Measurements from ENCODE around the gene TENM3.

TENM3 gene

GRCh38 chr4:182532441-182532840, 289.2 kb downstream of the TENM3 start:
- no peak for DNase-seq

DNA sequence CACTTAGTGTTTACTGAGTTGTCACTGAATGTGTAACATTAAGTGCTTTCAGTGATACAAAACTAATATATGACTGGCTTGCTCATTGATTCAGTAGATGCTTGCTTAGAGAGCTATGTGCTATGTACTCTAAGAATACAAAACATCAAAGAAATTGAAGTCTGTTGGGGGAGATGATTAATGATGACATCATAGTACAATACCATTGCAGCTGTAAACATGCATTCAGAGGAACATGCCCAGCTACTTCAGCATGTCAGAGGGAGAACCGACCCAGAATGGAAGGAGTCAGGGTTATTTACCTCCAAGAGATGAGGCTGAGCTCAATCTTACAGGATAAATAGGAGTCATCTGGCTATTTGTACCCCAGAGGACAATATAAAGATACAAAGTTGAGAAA, 290.8 kb downstream of the TENM3 start:
- DNase-seq: no peak

DNA sequence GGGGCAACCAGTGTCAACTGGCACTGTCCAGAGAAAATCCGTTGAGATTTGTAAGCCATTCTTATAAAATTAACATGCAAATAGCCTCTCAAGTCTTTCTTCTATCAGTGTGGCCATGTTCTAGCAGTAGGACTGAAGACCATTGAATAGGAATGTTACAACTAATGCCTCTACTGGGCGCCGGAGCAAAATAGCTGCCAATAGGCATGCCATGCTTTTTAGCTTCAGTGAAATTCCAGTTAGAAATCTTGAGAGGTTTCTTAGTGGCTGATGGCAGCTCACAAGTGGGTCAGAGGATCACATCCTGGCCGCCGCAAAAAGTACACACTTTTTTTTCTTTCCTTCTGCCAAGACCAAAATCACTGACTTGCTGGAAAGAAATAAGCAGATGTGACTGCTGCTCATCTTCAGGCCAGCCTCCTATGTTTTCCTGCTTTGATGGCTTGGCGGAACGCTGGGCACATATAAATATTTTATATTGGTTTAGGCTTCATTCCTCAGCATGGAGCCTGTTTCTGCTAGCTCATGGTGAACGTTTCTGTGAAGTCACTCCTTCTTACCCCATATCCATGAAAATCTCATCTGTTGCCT, 293.1 kb downstream of the TENM3 start:
- DNase-seq: no peak

DNA sequence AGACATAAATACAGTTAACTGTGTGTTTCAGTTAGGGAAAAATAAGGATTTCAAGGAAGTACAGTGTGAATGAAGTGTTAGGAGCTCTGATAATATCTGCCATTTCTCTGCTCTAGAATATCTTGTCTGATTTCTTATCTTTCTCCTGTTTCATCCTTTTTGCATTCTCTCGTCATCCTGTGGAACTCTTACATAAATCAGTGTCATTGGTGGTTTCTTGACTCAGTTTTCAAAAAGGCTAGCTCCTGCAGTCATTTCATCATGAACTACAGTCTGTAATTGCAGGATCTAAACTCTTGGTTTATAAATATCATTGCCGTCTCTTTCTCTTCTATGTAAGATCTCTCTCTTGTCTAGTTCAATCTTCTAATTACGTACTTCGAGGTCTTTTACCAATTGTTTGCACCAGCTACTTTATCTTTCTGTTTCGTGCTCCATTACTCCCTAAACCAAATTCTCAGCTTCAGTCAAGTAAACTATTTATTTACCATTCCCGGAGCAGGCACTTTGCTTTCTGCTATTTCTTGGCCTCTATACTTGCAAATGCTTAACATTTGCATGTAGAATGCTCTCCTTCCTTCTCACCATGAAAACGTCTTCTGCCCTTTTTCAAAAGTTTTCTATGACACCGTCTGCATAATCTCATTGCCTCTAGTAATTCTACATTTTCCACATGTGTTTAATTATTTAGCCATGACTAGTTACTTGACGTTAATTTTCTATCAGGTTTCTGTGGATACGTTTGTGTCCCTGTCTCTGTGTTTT, 294.0 kb downstream of the TENM3 start:
- DNase-seq: no peak

DNA sequence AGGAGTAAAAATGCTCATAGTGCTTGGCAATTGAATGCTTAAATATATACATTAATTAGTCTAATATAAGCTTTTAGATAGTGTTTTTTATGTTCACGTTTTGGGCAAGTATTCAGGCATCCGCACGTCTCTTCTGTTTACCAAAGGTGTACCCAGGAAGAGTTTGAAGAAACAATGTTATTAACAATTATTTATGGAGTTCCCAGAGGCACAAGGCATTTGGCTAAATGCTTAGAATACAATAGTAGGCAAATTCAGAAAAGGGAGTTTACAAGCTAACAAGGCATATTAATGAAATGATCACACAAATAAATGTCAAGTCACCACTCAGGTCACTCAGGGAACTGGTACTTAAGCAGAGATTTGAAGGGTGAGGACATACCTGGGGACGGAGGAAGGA, 294.8 kb downstream of the TENM3 start:
- no peak for DNase-seq

DNA sequence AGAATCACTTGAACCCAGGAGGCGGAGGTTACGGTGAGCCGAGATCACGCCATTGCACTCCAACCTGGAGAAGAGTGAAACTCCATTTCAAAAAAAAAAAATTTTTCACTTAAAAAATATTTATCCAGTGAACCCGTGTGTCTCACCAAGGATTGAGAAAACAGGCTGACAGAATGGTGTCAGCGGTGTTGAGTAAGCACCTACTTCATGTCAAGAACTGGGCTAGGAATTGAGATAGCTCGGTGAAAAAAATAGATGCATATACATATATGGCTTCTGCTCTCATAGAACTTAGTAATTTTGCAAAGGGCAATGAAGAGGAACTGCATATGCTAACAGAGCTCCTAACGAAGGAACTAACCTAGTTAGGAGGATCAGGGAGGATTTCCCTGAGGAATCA, 297.3 kb downstream of the TENM3 start:
- DNase-seq: no peak

DNA sequence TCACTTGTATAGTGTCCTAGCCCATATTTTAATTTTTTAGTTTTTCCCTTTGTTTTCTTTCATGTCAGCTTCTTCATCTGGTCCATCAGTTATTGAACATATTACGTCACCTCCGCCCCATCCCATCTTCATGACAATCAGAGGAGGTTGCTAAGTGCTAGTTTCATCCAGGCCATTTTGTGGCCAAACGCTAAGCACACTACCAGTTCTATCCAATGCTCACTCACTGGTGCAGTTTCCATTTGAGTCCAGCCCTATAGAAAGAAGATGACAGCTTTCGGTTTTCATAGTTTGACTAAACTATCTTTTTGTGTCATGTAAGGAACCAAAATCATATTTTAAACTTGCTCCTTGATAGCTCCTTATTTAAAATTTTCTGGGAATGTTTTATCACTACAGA, 304.2 kb downstream of the TENM3 start:
- DNase-seq: no peak

GRCh38 chr4:182548156-182548555, 305.0 kb downstream of the TENM3 start:
- DNase-seq: no peak

DNA sequence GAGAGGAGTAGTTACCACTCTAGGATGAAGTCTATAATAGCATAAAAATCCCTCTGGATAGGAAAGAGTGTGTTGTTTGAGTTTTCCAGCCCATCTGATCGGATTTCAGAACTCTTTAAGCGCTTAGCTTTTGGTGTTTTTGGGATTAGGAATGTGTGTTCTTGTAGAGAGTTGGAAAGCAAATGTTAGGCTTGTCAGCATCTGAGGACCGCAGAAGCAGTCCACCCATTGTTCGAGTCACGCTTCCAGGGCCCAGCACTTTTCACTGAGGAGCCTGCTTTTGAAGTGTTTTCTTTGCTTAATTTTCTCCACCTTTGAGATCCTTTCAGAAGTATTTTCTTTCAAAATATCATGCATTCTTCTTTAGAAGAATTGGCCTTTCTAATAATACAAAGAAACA, 306.2 kb downstream of the TENM3 start:
- DNase-seq: no peak

- no peak for DNase-seq
These were observed 309.7 kb downstream of the TENM3 start for GRCh38 chr4:182552948-182553347.

GRCh38 chr4:182553653-182554052, 310.5 kb downstream of the TENM3 start:
- DNase-seq: no peak

GRCh38 chr4:182554736-182555135, 311.5 kb downstream of the TENM3 start:
- no peak for DNase-seq

DNA sequence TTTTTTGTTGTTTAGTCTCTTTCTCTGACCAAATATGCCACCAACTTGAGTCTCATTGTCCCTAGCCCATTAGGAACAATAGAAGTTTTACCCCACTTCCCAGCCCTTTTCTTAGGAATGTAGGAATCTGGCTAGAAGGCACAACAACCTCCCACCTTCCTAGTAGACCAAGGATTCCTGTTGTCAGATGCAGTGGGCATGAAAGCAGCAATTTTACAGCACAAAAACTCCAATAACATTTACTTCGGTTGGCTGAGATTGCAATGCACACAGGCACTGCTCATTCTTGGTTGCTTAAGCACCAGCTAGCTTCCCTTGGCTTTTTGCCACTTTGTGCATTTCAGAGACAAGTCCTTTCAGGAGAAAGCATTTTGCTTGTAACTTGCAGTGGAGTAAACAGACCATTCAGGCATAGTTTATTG, 312.8 kb downstream of the TENM3 start:
- DNase-seq: no peak

GRCh38 chr4:182556580-182556979, 313.4 kb downstream of the TENM3 start:
- DNase-seq: no peak

GRCh38 chr4:182560358-182560757, 317.2 kb downstream of the TENM3 start:
- DNase-seq: no peak

DNA sequence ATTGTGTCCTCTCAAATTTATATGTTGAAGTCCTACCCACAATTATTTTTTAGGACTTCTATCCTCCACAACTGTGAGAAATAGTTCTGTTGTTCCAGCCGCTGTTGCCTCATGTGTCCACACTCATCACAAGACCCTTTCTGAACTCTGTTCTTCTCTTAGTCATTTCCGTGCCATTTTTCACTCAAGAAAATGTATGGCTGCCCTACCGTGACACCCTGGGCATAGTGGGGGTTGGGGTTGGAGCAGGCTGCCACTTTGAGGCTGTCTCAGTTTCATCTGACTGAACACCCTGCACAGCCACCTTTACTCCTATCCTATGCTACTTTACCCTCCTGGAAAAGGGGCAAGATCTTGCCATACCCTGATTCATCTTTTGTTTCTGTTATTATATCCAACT, 319.1 kb downstream of the TENM3 start:
- DNase-seq: no peak

- DNase-seq: no peak
These were observed 321.6 kb downstream of the TENM3 start for GRCh38 chr4:182564724-182565369.

DNA sequence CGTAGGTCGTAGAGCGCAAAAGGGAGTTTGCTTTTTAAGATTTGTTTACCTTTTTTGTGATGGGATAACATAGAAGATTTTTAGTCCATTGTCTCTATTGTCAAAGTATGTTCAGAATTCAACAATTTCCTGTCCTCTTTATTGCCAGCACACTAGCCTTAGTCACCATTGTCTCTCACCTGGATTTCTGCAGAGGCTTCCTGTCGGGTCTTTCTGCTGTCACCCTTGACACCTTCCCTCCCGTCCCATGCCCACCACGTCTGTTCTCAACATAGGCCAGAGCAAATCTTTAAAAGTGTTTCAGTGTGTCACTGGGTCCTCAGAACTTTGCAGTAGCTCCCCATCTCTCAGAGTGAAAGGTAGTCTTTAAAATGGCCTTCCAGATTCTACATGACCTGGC, 323.9 kb downstream of the TENM3 start:
- DNase-seq: no peak

DNA sequence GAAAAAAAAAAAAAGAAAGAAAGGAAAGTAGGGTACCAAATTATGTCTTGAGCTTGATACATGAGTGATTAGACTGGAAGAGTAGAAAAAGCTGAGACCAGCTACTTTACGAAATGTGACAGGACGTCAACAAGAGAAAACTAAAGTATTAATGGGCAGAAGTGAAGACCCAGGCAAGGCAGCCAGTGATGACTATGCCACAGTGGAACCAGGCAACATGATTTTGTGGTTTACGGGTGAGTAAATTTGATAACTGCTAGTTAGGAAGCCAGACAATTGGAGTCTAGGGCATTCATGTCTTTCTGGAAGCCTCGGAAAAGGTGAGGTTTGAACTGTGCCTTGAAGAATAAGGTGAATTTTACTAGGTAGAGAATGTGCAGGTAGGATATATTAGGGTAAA, 326.4 kb downstream of the TENM3 start:
- no peak for DNase-seq

GRCh38 chr4:182574706-182575105, 331.5 kb downstream of the TENM3 start:
- no peak for DNase-seq

- no peak for DNase-seq
These were observed 332.0 kb downstream of the TENM3 start for GRCh38 chr4:182575225-182575624.

DNA sequence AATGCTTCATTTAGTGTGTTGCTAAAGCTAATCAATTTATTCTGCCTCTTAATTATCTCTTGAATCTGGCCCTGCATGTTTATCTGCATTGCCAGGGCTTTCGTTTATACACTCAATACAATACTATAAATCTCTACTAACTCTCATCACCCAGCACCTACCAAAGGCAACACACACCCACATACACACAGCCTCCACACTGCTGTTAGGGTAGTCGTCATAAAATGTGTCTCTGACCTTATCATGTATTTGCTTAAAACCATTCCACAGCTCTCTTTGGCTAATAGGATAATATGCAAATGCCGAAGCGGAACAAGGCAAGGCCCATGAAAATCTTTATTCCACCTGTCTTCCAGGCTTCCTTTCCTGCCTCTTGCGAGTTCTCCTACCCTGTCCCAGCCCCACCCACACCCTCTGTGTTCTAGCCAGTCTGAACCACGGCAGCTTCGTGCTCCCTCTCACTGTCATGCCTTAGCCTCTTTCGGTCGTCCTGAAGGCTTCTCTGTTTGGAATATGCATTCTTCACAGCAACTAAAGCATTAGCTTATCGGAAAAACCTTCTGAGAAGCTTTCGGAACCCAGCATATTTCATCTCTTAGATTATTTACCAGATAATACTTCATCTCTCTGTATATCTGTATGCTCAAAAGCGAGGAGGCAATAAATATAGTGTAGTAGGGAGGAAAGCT, 333.5 kb downstream of the TENM3 start:
- DNase-seq: no peak

GRCh38 chr4:182577411-182577810, 334.2 kb downstream of the TENM3 start:
- DNase-seq: no peak

GRCh38 chr4:182578402-182578801, 335.2 kb downstream of the TENM3 start:
- no peak for DNase-seq
